ENCODE measurements around the gene PKNOX1. TPM values are rescaled to one million over a fixed set of nuclear protein-coding genes. Genes with fewer than 3 reads are reported as not detected.
"Not testable (repeated sequence)": the region's sequence is repeated elsewhere in the genome, so short reads cannot be mapped to it uniquely, and the experiment has no call there.

The PKNOX1 gene
- total and polyA plus RNA-seq, 8 donors, result 16.8 to 32.0 (median 24.9) TPM

GRCh38 chr21:43034101-43034500 lies 59.7 kb downstream of the PKNOX1 start:
- intact Hi-C loops (cut with DNase I), result no loop called here
- no peak for TF ChIP-seq CTCF (IDR thresholded peaks at IDR 0.05)
- Histone ChIP-seq H3K36me3 (peaks cover 0 to 53% of the 10 kb centered on the region in 2 donors), H3K9me3 (no peaks in the 10 kb centered on the region), H3K4me1 (no peaks in the 10 kb centered on the region), H3K4me3 (no peak overlapping the region), H3K27ac (no peak overlapping the region), H3K27me3 (no peaks in the 10 kb centered on the region)
- ATAC-seq (no peak), DNase-seq (no peak)

GRCh38 chr21:43034826-43035225 lies 60.5 kb downstream of the PKNOX1 start:
- H3K27me3 ChIP-seq, result no peaks in the 10 kb centered on the region
- intact Hi-C loops (cut with DNase I), result no loop called here

GRCh38 chr21:43036889-43037288 lies 62.5 kb downstream of the PKNOX1 start:
- H3K27ac ChIP-seq; H3K4me3 ChIP-seq; H3K9me3 ChIP-seq; intact Hi-C loops (cut with DNase I); H3K27me3 ChIP-seq; H3K4me1 ChIP-seq: not testable (repeated sequence)
- ATAC-seq, result peak; percentile 74
- peak in 2 of 4 donors; percentile 48 to 85 for DNase-seq
- H3K36me3 ChIP-seq, result peaks cover 0 to 25% of the 10 kb centered on the region in 2 donors

More at GRCh38 chr21:43034826-43035225, 60.5 kb downstream of the PKNOX1 start:
- ATAC-seq, result no peak
- no peak overlapping the region for H3K27ac ChIP-seq
- H3K4me1 ChIP-seq, result no peaks in the 10 kb centered on the region
- H3K9me3 ChIP-seq, result no peaks in the 10 kb centered on the region
- peaks cover 0 to 46% of the 10 kb centered on the region in 2 donors for H3K36me3 ChIP-seq
- H3K4me3 ChIP-seq, result no peak overlapping the region
- TF ChIP-seq CTCF (IDR thresholded peaks at IDR 0.05), result no peak
- peak in 1 of 4 donors; percentile 41 for DNase-seq

GRCh38 chr21:43037918-43038658 lies 63.7 kb downstream of the PKNOX1 start:
- H3K9me3 ChIP-seq; H3K4me1 ChIP-seq; intact Hi-C loops (cut with DNase I); H3K27ac ChIP-seq; H3K4me3 ChIP-seq; DNase-seq; H3K27me3 ChIP-seq; ATAC-seq: not testable (repeated sequence)
- H3K36me3 ChIP-seq, result peaks cover 0 to 13% of the 10 kb centered on the region in 2 donors

GRCh38 chr21:43038659-43039044 lies 64.3 kb downstream of the PKNOX1 start:
- DNase-seq; intact Hi-C loops (cut with DNase I); H3K9me3 ChIP-seq; H3K27me3 ChIP-seq; H3K4me1 ChIP-seq; H3K4me3 ChIP-seq; H3K27ac ChIP-seq; H3K36me3 ChIP-seq: not testable (repeated sequence)
- peak; percentile 22 for ATAC-seq

GRCh38 chr21:43042169-43042568 lies 67.8 kb downstream of the PKNOX1 start:
- H3K27me3 ChIP-seq; ATAC-seq; H3K27ac ChIP-seq; H3K4me1 ChIP-seq; intact Hi-C loops (cut with DNase I); H3K4me3 ChIP-seq; H3K36me3 ChIP-seq; DNase-seq; H3K9me3 ChIP-seq: not testable (repeated sequence)

- H3K9me3 ChIP-seq; H3K4me3 ChIP-seq; H3K27ac ChIP-seq; H3K4me1 ChIP-seq; ATAC-seq; H3K27me3 ChIP-seq; DNase-seq; H3K36me3 ChIP-seq; intact Hi-C loops (cut with DNase I): not testable (repeated sequence)
Observed at GRCh38 chr21:43043291-43043690, 68.9 kb downstream of the PKNOX1 start.

GRCh38 chr21:43044547-43044946 lies 70.2 kb downstream of the PKNOX1 start:
- intact Hi-C loops (cut with DNase I); H3K4me3 ChIP-seq; DNase-seq; H3K9me3 ChIP-seq; H3K27ac ChIP-seq; H3K27me3 ChIP-seq; H3K36me3 ChIP-seq; ATAC-seq; H3K4me1 ChIP-seq: not testable (repeated sequence)

- peak overlapping the region in 1 of 2 donors; percentile 64 for H3K27ac ChIP-seq
- DNase-seq; H3K4me1 ChIP-seq; H3K27me3 ChIP-seq; H3K9me3 ChIP-seq; H3K36me3 ChIP-seq; H3K4me3 ChIP-seq; intact Hi-C loops (cut with DNase I): not testable (repeated sequence)
- peak; percentile 90 for ATAC-seq
Observed at GRCh38 chr21:43045165-43045875, 71.0 kb downstream of the PKNOX1 start.

- peak; percentile 34 for ATAC-seq
- H3K27me3 ChIP-seq; H3K9me3 ChIP-seq; H3K4me1 ChIP-seq; DNase-seq; H3K4me3 ChIP-seq; intact Hi-C loops (cut with DNase I); H3K36me3 ChIP-seq: not testable (repeated sequence)
- peak overlapping the region in 1 of 2 donors; percentile 33 for H3K27ac ChIP-seq
Observed at GRCh38 chr21:43045876-43046821, 71.8 kb downstream of the PKNOX1 start.
